ENCODE results near the gene ZNF362. TPM values are rescaled to one million over a fixed set of nuclear protein-coding genes. Genes with fewer than 3 reads are reported as not detected.
A peak's percentile ranks its signal among the peaks of the same experiment; 100 is the strongest.

Gene ZNF362
- total RNA-seq, 1 experiment from 2014 or later, result 11.1 TPM

DNA sequence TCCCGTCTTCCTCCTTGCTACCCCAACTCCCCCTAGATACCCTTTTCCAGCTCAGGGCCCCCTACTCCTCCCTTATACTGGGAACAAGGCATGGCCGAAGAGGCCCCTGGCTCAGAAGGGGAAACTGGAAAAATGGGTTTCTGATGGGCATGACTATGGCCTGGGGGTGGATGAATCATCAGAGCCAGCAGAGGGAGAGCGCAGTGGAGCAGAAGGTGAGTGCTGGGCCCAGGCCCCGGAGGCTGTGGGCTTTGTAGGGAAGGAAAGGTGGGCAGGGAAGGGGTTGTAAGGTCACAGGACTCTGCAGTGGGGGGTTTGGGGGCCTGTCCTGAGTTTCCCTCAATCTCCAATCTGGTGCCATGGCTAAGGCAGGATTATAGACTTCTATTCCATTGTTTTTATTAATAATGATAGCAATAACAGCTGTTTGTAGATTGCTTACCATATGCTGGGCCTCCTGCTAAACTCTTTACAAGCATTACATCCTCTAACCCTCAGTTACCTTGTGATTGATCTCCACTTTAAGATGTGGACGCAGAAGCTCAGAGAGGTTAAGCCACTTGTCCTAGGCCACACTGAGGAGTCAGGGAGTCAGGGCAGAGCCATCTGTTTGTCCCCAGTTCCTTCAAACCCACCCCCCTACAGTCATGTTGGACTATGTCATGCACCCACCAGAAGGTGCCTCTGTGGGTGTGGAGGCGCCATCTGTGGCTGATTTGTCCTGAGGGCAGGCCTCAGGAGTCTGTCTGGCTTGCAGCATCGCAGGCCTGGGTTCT, 36.2 kb upstream of the ZNF362 start (continued):
- TF ChIP-seq, protein P1, sequence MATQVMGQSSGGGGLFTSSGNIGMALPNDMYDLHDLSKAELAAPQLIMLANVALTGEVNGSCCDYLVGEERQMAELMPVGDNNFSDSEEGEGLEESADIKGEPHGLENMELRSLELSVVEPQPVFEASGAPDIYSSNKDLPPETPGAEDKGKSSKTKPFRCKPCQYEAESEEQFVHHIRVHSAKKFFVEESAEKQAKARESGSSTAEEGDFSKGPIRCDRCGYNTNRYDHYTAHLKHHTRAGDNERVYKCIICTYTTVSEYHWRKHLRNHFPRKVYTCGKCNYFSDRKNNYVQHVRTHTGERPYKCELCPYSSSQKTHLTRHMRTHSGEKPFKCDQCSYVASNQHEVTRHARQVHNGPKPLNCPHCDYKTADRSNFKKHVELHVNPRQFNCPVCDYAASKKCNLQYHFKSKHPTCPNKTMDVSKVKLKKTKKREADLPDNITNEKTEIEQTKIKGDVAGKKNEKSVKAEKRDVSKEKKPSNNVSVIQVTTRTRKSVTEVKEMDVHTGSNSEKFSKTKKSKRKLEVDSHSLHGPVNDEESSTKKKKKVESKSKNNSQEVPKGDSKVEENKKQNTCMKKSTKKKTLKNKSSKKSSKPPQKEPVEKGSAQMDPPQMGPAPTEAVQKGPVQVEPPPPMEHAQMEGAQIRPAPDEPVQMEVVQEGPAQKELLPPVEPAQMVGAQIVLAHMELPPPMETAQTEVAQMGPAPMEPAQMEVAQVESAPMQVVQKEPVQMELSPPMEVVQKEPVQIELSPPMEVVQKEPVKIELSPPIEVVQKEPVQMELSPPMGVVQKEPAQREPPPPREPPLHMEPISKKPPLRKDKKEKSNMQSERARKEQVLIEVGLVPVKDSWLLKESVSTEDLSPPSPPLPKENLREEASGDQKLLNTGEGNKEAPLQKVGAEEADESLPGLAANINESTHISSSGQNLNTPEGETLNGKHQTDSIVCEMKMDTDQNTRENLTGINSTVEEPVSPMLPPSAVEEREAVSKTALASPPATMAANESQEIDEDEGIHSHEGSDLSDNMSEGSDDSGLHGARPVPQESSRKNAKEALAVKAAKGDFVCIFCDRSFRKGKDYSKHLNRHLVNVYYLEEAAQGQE (IDR thresholded peaks at IDR 0.05; ENCODE audit: low read depth), result no peak
- TF ChIP-seq EZH2 (IDR thresholded peaks at IDR 0.05), result no peak
- TF ChIP-seq, protein P2, sequence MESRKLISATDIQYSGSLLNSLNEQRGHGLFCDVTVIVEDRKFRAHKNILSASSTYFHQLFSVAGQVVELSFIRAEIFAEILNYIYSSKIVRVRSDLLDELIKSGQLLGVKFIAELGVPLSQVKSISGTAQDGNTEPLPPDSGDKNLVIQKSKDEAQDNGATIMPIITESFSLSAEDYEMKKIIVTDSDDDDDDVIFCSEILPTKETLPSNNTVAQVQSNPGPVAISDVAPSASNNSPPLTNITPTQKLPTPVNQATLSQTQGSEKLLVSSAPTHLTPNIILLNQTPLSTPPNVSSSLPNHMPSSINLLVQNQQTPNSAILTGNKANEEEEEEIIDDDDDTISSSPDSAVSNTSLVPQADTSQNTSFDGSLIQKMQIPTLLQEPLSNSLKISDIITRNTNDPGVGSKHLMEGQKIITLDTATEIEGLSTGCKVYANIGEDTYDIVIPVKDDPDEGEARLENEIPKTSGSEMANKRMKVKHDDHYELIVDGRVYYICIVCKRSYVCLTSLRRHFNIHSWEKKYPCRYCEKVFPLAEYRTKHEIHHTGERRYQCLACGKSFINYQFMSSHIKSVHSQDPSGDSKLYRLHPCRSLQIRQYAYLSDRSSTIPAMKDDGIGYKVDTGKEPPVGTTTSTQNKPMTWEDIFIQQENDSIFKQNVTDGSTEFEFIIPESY (IDR thresholded peaks at IDR 0.05; ENCODE audit: extremely low read depth, insufficient replicate concordance, low read length), result no peak
- TF ChIP-seq JUND (IDR thresholded peaks at IDR 0.05), result peak; percentile 92
- no peak for TF ChIP-seq POLR2A (IDR thresholded peaks at IDR 0.05; ENCODE audit: borderline replicate concordance, extremely low read depth, insufficient read depth, insufficient read length)

Data from HCT116 (cell line).